Measurements from ENCODE around the gene SLC37A3.

DNA sequence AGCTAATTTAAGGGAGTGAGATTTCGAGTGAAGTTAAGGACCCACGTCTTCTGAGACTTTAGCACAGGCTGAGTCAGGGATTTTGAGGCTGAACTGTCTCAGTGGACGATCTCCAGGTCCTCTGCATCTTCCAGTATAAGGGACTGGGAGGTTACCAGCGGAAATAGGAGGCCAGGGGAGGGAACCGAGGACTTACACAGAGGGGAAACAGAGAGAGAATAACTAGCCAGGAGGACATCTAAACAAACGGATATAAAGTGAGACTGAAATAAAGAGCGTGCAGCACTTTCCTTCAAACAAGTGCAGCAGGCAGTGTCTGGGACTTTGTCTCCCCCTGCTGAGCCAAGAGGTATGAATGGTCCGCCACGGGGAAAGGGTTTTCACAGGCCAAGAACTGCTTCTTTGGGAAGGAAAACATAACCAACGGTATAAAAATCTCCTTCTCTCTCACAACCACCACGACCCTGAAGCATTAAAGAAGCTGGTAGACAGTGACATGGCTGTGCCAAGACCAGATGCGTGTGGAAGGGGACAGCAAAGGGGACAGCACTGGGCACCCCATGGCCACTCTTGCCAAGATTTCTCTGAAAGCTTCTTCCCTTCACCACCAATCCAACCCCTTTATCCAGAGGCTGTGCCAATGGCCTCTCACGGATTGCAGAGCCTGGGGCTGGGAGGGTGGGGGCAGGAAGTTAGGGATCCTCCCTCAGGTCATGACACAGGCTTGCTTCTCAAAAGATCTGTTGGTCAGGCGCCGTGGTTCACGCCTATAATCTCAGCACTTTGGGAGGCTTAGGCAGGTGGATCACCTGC is 72.0 kb downstream of the SLC37A3 start:
- TF ChIP-seq POLR2AphosphoS5 (IDR thresholded peaks at IDR 0.05; ENCODE audit: low read depth, low read length) (no peak), POLR2A (IDR thresholded peaks at IDR 0.05; ENCODE audit: low read depth, low read length) (no peak), TAF1 (IDR thresholded peaks at IDR 0.05; ENCODE audit: low read depth, low read length) (no peak), PAX5 (IDR thresholded peaks at IDR 0.05; ENCODE audit: insufficient read depth, low read length, severe bottlenecking) (no peak)

All from GM12891 (cell line).